Fibroblast of lung (primary cell): ENCODE data around the gene COX7A2L. TPM values are rescaled to one million over a fixed set of nuclear protein-coding genes. Genes with fewer than 3 reads are reported as not detected.

ENCODE experiments used
- DNase-seq, 2 donors: peaks; one replicate each; pipeline versions ENCODE4 v3.0.0 to v3.0.0-alpha.2; 2010; ENCODE audit warnings: low read depth in 2 of 2
- H2AFZ ChIP-seq: 2 replicates; pipeline ENCODE4 v1.5.1; 2012; ENCODE audit warnings: low read length, control low read depth, inconsistent platforms
- H3K27ac ChIP-seq: 2 replicates; pipeline ENCODE4 v1.5.1; 2011; ENCODE audit warnings: low read length, control low read depth; ENCODE audit not compliant: insufficient read depth
- H3K27me3 ChIP-seq: 2 replicates; pipeline ENCODE4 v1.5.1; 2011; ENCODE audit warnings: mild to moderate bottlenecking, low read length; ENCODE audit not compliant: control insufficient read depth, insufficient read depth
- H3K36me3 ChIP-seq: 2 replicates; pipeline ENCODE4 v1.5.1; 2011; ENCODE audit warnings: low read length; ENCODE audit not compliant: control insufficient read depth, insufficient read depth
- H3K4me1 ChIP-seq: 2 replicates; pipeline ENCODE4 v1.5.1; 2011; ENCODE audit warnings: low read length; ENCODE audit not compliant: control insufficient read depth, insufficient read depth; ENCODE audit errors: extremely low read depth
- H3K4me2 ChIP-seq: 2 replicates; pipeline ENCODE4 v1.5.1; 2011; ENCODE audit warnings: low read length, control low read depth; ENCODE audit not compliant: insufficient read depth; ENCODE audit errors: extremely low read depth
- H3K4me3 ChIP-seq, 4 experiments: fragments of 200-600 bp in 1 of 4; sonication (generic) in 1 of 4; replicated peaks in 1 of 4; 2 replicates each; pipeline ENCODE4 v1.5.1; 2011 to 2016; ENCODE audit warnings: low read length in 4 of 4, low read depth in 3 of 4, mild to moderate bottlenecking in 3 of 4, control low read depth in 2 of 4, inconsistent platforms in 1 of 4, mixed read lengths in 1 of 4; ENCODE audit not compliant: insufficient read depth in 1 of 4; ENCODE audit errors: control extremely low read depth in 1 of 4
- H3K79me2 ChIP-seq: 2 replicates; pipeline ENCODE4 v1.5.1; 2012; ENCODE audit warnings: mild to moderate bottlenecking, low read length, inconsistent platforms; ENCODE audit not compliant: control insufficient read depth, insufficient read depth
- H3K9ac ChIP-seq: 2 replicates; pipeline ENCODE4 v1.5.1; 2011; ENCODE audit warnings: mild to moderate bottlenecking, low read length, control low read depth; ENCODE audit not compliant: insufficient read depth
- H3K9me3 ChIP-seq: 2 replicates; pipeline ENCODE4 v1.5.1; 2012; ENCODE audit warnings: low read depth, low read length; ENCODE audit not compliant: control insufficient read depth, insufficient read depth
- H4K20me1 ChIP-seq: 2 replicates; pipeline ENCODE4 v1.5.1; 2011; ENCODE audit warnings: low read length; ENCODE audit not compliant: control insufficient read depth, insufficient read depth; ENCODE audit errors: extremely low read depth
- EZH2 ChIP-seq: IDR thresholded peaks from 2 replicates; pipeline ENCODE4 v1.5.1; 2012; ENCODE audit warnings: low read length, control low read depth, mild to moderate bottlenecking; ENCODE audit errors: missing control alignments
- polyA plus RNA-seq, 2 donors: library from polyadenylated mRNA; depleted of rRNA in 1 of 2; stranded (reverse) in 1 of 2; unstranded in 1 of 2; fragments of >200 nt; gene quantifications; 2 replicates each; pipeline ENCODE4 v1.2.1, GENCODE V29; 2011 to 2012; ENCODE audit warnings: missing spikeins in 1 of 2
- total RNA-seq: library from RNA; depleted of rRNA; stranded (reverse); fragments of >200 nt; gene quantifications from 2 replicates; pipeline ENCODE4 v1.2.1, GENCODE V29; 2014
- TF ChIP-seq, protein P1 (sequence below), 2 donors: IDR thresholded peaks in 1 of 2; conservative IDR thresholded peaks in 1 of 2; 1 replicate in 1 of 2; 2 replicates in 1 of 2; pipeline ENCODE4 v1.5.1; 2011 to 2012; ENCODE audit warnings: low read length in 2 of 2, control low read depth in 1 of 2, inconsistent platforms in 1 of 2, low read depth in 1 of 2, mild to moderate bottlenecking in 1 of 2

COX7A2L gene
- total and polyA plus RNA-seq, 2 donors (not counting 1 experiment from before 2014, with no cell fraction given) = 180 to 239 TPM

DNA sequence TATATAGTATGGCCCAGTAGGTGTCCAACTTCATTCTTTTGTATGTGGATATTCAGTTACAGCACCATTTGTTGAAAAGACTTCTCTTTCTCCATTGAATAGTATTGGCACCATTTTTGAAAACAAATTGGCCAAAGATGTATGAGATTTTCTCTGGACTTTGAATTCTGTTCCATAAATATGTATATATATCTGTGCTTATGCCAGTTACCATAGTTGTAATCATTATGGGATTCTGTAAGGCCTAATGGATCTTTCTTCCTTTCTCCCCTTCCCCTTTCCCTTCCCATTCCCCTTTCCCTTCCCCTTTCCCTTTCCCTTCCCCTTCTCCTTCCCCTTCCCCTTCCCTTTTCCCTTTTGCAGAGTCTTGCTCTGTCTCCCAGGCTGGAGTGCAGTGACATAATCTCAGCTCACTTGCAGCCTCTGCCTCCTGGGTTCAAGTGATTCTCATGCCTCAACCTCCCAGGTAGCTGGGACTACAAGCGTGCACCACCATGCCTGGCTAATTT, 51.0 kb downstream of the COX7A2L start:
- peaks cover 5% of the 10 kb centered on the region for H3K4me1 ChIP-seq
- no peaks in the 10 kb centered on the region for H3K79me2 ChIP-seq
- no peak overlapping the region for H2AFZ ChIP-seq
- no peaks in the 10 kb centered on the region for H3K27me3 ChIP-seq
- no peak overlapping the region for H3K4me3 ChIP-seq
- H4K20me1 ChIP-seq = no peaks in the 10 kb centered on the region
- DNase-seq = no peak
- no peak overlapping the region for H3K4me2 ChIP-seq
- no peak overlapping the region for H3K27ac ChIP-seq
- H3K9me3 ChIP-seq = no peaks in the 10 kb centered on the region
- peaks cover 2% of the 10 kb centered on the region for H3K36me3 ChIP-seq
- TF ChIP-seq, protein P1, sequence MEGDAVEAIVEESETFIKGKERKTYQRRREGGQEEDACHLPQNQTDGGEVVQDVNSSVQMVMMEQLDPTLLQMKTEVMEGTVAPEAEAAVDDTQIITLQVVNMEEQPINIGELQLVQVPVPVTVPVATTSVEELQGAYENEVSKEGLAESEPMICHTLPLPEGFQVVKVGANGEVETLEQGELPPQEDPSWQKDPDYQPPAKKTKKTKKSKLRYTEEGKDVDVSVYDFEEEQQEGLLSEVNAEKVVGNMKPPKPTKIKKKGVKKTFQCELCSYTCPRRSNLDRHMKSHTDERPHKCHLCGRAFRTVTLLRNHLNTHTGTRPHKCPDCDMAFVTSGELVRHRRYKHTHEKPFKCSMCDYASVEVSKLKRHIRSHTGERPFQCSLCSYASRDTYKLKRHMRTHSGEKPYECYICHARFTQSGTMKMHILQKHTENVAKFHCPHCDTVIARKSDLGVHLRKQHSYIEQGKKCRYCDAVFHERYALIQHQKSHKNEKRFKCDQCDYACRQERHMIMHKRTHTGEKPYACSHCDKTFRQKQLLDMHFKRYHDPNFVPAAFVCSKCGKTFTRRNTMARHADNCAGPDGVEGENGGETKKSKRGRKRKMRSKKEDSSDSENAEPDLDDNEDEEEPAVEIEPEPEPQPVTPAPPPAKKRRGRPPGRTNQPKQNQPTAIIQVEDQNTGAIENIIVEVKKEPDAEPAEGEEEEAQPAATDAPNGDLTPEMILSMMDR (conservative IDR thresholded peaks at IDR 0.05 in 1 of 2, IDR thresholded peaks at IDR 0.05 in 1 of 2; ENCODE audit: low read depth in 1 of 2, low read length in 2 of 2) = no peak
- no peak for TF ChIP-seq EZH2
- no peak overlapping the region for H3K9ac ChIP-seq

DNA sequence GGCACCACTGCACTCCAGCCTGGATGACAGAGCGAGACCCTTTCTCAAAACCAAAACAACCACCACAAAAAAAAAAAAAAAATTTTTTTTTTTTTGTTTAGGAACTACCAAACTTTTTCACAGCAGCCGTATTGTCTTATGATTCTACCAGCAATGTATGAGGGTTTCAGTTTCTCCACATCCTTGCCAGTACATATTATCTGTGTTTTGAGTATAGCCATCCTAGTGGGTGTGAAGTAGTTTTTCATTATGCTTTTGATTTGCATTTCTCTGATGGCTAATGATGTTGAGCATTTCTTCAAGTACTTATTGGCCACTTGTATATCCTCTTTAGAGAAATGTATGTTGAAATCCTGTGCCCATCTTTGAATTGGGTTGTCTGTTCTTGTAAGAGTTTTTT, 51.7 kb downstream of the COX7A2L start:
- no peak overlapping the region for H3K4me3 ChIP-seq
- no peak overlapping the region for H3K27ac ChIP-seq
- no peak for DNase-seq
- peaks cover 2% of the 10 kb centered on the region for H3K36me3 ChIP-seq
- H3K9ac ChIP-seq = no peak overlapping the region
- H2AFZ ChIP-seq = no peak overlapping the region
- H3K9me3 ChIP-seq = no peaks in the 10 kb centered on the region
- no peaks in the 10 kb centered on the region for H4K20me1 ChIP-seq
- no peaks in the 10 kb centered on the region for H3K4me1 ChIP-seq
- H3K4me2 ChIP-seq = no peak overlapping the region
- TF ChIP-seq, protein P1 (conservative IDR thresholded peaks at IDR 0.05 in 1 of 2, IDR thresholded peaks at IDR 0.05 in 1 of 2; ENCODE audit: low read depth in 1 of 2, low read length in 2 of 2) = no peak
- no peak for TF ChIP-seq EZH2
- H3K27me3 ChIP-seq = no peaks in the 10 kb centered on the region
- no peaks in the 10 kb centered on the region for H3K79me2 ChIP-seq

DNA sequence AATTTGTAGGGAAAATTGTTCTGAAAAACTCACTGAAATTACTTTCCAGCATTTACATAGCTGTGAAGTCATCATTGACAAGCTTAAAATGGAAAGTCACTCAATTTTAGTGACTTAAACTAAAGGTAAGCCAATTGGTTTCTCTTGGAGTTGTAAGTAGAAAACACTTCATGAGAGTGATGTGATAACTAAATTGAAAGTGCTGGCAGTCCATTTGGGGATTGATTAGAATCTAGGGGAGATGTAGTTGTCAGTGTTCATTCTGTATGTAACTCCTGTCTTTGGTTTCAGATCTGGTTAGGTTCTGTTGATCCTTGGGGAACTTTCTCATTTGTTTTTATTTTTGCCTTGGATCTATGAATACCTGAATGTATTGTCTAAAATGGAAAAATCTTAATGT, 53.8 kb downstream of the COX7A2L start:
- Histone ChIP-seq H3K4me1 (no peaks in the 10 kb centered on the region), H3K9me3 (no peaks in the 10 kb centered on the region), H3K36me3 (peaks cover 5% of the 10 kb centered on the region), H3K4me3 (no peak overlapping the region), H2AFZ (no peak overlapping the region), H4K20me1 (no peaks in the 10 kb centered on the region), H3K9ac (no peak overlapping the region), H3K27me3 (no peaks in the 10 kb centered on the region), H3K79me2 (no peaks in the 10 kb centered on the region), H3K27ac (no peak overlapping the region), H3K4me2 (no peak overlapping the region)
- no peak for DNase-seq
- TF ChIP-seq EZH2 = no peak
- TF ChIP-seq, protein P1 (conservative IDR thresholded peaks at IDR 0.05 in 1 of 2, IDR thresholded peaks at IDR 0.05 in 1 of 2; ENCODE audit: low read depth in 1 of 2, low read length in 2 of 2) = no peak
